T-helper 2 cell treated with Interferon-gamma antibody and Interleukin-4, amounts not matched to agents 100 ng/mL and 5 ng/mL, for 36 hours (primary cell): ENCODE measurements around the gene NDRG3. TPM values are rescaled to one million over a fixed set of nuclear protein-coding genes. Genes with fewer than 3 reads are reported as not detected.

Source experiments
- intact Hi-C: fragments of 100-400 bp; cut with micrococcal nuclease; formaldehyde crosslinking; loops from one replicate; pipeline ENCODE4 v1.15.1; 2023
- total RNA-seq: library from RNA; stranded (reverse); gene quantifications from 2 replicates; pipeline ENCODE4 v1.2.3, GENCODE V29; 2022

The NDRG3 gene
- total RNA-seq, 1 donor from 2014 or later, result 33.2 TPM

DNA sequence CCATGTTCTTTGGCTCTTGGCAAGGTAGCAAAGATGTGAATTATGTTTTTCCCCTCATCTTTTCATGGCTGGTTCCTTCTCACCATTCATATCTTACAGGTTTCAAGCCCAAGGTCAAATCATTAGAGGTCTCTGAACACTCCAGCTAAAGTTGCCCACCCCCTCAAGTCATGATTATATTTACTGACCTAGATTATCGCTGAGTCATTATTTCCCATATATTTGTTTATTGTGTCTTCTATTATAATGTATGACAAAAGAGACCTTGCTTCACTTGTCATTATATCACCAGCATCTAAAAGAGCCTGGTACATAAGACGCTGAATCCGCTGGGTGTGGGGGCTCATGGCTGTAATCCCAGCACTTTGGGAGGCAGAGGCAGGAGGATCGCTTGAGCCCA is 15.2 kb upstream of the NDRG3 start:
- intact Hi-C loops, result no loop called here

DNA sequence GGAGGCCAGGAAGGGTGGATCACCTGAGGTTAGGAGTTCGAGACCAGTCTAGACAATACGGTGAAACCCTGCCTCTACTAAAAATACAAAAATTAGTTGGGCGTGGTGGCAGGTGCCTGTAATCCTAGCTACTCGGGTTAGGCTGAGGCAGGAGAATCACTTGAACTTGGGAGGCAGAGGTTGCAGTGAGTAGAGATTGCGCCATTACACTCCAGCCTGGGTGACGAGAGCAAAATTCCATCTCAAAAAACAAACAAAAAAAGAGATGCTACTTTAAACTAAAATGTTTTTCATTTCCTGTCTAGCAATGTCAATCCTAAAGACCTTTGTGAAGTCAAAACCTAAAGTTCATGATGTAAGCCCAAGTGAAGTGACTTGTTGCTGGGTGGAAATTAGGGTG is 14.8 kb upstream of the NDRG3 start:
- intact Hi-C loops, result no loop called here

DNA sequence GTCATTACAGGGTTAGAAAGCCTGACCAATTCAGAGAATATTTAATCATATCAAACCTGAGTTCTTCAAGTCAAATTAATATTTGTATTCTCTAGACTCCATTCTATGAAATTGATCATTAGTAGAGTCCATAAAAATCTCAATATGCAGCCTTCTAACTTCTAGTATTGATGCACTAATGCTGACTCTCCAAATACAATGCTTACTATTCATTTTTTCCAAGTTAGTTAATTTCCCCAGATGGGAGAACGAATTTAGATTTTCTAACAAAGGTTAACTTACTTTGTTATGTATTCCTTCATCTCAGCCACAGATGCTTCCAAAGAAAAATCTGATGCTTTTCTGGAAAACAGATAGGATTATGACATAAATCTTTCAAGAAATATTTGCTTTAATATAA is 12.4 kb upstream of the NDRG3 start:
- intact Hi-C loops, result no loop called here

DNA sequence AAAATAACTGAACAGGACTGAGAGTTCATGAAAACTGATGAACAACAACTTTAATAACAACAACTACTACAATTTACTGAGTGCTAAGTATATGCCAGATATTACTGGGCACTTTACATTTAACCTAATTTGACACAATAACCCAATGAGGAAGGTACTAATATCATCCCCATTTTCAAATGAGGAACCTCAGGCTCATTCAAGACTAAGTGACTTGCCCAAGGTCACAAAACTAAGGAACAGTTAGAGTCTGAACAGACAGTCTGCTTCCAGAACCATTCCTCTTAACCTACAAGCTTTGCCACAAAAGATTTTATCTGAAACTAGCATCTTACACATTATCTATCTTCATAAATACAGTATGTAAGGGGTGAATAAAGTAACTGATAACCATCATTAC is 10.6 kb upstream of the NDRG3 start:
- intact Hi-C loops, result no loop called here

DNA sequence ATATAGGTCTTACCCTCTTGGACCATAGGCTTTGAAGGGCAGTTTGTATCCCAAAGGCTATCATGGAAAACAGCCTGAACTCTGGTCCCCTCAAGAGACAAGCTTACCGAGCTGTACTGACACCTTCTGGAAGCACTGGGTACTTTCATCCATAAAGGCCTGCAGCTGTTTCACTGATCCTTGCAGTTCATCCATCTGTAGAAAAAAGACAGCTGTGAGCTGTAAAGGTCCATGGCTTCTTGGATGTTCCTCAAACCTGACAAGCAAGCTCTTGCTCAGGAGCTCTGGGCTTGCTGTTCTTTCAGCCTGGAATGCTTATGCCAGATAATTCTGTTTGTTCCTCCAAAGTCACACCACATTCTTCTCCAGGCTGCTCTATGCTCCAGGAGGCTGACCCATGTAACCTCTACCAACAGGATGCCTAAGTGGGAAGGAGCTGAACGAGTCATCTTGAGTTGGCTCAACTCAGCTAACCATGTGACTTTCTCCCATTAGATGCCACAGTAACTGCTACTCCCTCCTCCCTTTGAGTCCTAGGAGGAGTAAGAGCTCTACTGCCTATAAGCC is 8.8 kb upstream of the NDRG3 start:
- intact Hi-C loops, result loop anchor here (1.0 kb wide), 1 partner anchor 142 kb away; no protein-coding TSS in a partner anchor

DNA sequence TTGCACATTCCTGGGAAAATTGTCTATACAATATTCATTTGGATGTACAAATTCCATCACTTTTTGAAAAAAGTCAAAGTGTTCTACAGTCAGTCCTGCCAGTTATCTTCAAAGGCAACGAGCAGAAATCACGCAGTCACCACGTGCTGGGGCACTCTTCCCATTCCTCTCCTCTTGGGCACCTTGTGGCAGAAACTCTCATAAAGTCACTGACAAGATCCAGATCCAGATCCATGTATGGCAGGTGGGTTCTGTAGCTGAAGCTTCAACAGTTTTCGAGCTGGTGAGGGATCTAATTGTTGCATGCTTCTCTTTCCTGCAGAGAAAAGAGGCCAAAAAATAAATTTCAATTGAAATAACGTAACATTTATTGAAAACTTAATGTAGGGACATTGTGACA is 6.7 kb upstream of the NDRG3 start:
- intact Hi-C loops, result no loop called here

DNA sequence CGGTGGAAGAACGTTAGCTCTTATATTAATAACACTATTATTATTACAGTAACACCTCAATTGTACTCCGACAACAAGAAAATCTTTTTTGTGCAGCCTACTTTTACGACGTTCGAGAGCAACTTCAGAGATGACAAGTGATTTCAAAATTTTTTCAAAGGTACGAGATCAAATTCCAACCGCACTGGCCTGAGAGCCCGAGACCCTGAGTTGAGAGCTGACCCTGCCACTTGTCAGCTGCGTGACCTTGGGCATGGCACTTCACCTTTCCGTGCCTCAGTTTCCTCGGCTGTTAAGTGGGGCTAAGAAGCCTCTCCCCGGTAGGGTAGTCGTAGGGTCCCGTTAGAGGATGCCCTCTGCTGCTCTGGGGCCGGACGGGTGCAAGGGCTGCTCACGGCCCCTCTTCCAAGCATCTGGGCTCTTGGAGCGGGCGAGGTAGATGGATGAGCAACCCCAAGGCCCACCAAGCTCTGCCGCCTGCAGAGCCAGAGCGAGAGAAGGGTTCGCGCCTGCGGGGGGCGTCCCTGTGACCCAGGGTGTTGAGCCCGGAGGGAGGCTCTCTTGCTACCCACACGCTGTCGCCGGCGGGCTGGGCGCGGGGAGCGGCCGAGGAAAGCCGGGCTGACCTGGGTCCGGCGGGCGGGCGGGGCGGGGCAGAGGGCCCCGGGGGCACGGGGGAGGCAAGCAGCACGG is 510 bp downstream of the NDRG3 start:
- intact Hi-C loops, result loop anchor here (10.0 kb wide), 1 partner anchor 281 kb away; no protein-coding TSS in a partner anchor

DNA sequence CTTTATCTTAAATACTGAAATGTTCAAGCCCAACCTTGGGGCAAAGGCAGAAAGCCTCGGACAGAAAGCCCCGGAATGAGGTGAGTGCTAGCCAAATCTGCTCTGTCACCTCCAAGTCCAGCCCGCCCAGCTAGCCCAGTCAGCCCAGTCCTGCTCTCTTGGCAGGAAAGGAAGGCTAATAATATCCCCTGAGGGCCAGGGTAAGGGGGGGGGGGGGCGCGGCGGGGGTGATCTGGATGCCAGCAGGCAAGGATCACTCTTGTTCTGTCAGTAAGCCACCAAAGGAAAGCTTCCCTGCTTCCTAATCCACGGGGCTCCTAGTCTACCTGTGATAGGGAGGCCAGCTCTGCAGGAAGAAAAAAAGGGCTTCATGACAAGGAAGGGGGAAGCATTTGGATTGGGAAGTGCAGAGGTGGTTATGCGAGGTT is 1.1 kb downstream of the NDRG3 start:
- intact Hi-C loops, result loop anchor here (10.0 kb wide), 1 partner anchor 280 kb away; no protein-coding TSS in a partner anchor

DNA sequence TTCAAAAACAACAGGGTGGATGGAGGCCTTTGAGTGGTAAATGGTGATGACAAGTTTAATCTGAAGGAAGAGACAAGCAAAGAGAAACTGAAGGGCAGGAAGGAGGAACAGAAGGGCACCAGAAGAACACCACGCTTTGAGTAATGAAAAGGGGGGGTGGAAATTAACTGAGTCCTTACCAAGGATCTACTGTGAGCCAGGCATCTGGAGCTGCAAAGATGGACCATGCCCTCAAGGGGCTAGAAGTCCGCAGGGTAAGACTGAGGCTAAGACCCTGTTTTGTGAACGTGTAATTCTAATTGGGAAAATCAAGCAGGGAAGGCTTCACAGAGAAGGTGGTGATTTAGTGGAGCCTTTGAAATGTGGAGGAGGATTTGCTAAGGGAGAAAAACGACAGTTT is 1.6 kb downstream of the NDRG3 start:
- intact Hi-C loops, result loop anchor here (10.0 kb wide), 1 partner anchor 279 kb away; no protein-coding TSS in a partner anchor

DNA sequence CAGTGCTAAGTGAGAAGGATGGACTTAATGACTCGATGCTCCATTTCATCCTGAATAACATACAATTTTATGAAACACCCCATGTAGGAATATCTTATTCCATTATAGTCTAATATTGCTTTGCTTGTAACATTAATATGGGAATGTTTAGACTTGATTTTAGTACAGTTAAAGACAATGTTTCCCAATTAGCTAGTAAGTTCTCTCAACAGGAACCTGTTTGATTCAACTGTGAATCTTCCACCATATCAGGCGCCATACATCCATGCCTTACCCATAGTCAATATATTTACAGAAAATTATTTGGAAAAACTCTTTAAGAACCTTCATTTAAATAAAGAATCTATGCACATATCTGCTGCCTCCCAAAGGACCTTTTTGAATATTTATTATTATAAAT is 3.3 kb downstream of the NDRG3 start:
- intact Hi-C loops, result loop anchor here (10.0 kb wide), 1 partner anchor 278 kb away; no protein-coding TSS in a partner anchor

DNA sequence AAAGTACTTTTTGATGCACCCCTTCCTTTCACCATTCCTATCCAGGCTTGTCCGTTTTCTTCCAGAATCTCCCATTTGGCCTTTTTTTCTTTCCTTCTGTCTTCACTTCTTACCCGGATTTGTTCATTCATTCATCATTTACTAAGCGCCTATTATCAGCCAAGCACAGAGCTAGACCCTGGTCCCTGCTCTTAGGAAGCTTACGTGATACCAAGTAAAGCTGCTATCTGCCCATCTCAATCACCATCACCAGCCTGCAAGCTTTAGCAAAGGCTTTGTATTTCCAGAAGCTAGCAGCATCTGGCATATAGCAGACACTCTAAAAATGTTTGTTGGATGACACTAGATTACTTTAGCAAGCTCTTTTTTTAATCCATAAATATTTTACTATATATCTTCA is 4.8 kb downstream of the NDRG3 start:
- intact Hi-C loops, result loop anchor here (10.0 kb wide), 1 partner anchor 276 kb away; no protein-coding TSS in a partner anchor

DNA sequence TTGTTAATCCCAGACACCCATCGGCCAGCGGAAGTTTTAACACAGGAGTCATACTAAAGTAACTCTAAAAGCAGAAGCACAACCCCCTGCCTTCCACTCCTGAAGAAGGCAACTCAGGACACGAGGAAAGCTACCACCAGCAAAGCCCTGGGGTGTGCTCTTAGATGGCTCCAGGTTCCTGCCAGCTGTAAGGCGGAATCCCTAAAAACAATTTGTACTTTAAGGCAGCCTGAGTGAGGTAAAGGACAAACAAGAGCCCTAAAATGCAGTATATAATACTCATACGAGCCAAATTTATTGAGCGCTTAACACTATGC is 8.7 kb downstream of the NDRG3 start:
- intact Hi-C loops, result no loop called here

DNA sequence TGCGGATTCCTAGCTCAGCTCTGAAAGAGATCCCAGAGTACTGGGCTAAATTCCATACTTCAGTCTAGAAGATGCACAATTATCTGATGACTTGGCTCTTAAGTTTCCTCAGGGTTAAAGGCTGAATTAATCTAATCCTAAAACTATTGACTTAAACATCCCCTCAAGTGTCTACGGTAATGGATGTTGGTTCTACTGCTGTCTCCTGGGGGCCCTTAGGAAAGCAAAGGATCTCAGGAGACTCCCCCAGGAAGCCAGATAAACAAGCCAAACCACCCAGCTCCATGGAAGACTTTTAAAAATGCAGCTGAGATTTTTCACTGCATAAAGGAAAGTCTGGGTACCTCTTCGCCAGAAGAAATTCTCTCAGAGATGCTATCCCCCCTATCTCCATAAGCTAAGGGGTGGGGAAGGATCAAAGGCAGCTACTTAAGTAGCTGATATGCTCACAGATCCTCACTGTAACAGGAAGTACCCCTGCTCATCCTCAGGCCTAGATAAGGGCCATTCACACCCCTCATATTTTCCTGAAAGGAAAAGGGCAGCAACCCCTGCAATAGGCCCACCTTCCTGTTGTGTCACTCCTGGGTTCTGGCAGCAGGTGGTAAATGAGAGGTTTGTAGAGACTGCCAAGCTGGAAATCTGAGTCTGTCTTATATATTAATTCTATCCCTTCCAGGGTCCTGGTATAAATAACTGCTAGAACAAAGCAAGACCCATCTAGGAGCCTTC is 9.3 kb downstream of the NDRG3 start:
- intact Hi-C loops, result no loop called here

DNA sequence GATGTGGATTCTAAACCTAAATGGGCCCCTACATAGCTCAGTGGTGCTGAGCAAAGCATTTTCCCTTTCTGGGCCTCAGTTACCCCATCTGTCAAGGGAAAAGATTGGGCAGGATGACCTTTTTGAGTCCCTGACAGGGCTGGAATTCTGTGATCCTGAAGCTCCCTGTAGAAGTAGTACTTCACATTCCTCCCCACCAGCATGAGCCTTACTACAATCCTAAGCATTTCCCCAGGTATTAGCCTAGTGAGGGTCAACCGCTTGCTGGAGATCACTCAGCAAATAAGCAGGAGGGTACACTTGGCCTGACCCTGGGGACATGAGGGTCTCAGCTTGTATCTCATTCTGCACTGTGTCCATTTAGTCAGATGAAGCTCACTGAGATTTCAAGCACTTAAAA is 13.4 kb downstream of the NDRG3 start:
- intact Hi-C loops, result loop anchor here (2.0 to 5.0 kb wide), 2 partner anchors 40 to 120 kb away; partner anchors contain the start of gene DSN1

DNA sequence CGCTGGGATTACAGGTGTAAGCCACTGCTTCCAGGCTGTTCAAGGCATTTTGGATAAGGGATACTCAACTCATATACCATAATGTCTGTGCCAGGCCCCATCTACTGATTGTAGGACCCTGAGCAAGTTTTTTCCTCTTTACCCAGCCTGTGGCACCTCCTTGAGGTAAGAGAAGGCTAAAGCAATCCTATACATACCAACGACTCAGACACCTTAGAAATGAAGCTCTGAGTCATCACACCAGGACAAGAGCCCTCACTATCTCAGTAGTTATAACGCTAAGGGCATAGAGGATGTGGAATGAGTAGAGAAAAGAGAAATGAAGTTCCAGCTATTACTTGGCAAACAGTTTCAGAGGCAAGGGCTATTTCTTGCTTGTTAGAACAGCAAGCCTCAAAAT is 16.9 kb downstream of the NDRG3 start:
- intact Hi-C loops, result no loop called here

DNA sequence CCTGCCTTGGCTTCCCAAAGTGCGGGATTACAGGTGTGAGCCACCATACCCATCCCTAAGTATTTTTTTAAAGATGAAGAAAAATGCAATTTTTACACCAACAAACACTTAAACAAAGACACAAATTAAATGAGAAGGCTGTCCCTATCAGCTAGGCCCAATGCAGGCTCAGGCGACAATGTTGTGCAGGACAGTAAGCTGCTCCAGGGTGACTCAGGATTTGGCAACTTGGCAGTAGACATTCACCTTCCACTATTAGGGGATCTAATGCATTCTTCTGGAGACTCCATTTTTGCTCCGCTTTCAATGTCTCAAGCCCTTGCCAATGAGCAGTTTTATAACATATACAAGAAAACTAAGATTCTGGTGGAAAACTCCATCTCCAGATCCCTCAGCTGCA is 19.7 kb downstream of the NDRG3 start:
- intact Hi-C loops, result no loop called here

DNA sequence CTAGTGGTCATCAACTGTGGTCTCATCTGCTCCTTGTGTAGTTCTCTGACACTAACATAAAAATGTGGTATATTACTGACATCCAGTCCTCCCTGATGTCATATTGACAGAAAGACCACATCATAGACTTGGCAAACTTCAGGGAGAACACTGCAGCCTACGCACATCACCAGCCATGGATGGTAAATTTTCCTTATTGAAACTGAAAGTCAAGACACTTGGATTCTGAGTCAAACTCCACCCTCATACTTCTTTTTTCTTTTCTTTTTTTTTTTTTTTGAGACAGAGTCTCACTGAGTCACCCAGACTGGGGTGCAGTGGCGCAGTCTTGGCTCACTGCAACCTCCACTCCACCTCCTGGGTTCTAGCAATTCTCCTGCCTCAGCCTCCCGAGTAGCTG is 25.4 kb downstream of the NDRG3 start:
- intact Hi-C loops, result no loop called here

DNA sequence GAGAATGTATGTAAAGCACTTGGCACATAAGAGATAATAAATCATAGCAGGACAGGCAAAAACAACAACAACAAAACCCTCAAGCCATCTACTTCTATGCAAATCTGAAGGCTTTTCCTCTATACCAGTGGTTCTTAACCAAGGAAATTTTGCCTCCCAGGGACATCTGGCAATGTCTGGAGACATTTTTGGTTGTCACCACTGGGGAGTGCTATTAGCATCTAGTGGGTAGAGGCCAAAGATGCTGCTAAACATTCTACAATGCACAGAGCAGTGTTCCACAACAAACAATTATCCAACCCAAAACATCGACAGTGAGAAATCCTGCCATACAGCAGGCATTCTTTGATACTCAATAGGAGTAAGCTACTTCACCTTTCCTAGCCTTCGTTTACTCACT is 28.2 kb downstream of the NDRG3 start:
- intact Hi-C loops, result no loop called here

DNA sequence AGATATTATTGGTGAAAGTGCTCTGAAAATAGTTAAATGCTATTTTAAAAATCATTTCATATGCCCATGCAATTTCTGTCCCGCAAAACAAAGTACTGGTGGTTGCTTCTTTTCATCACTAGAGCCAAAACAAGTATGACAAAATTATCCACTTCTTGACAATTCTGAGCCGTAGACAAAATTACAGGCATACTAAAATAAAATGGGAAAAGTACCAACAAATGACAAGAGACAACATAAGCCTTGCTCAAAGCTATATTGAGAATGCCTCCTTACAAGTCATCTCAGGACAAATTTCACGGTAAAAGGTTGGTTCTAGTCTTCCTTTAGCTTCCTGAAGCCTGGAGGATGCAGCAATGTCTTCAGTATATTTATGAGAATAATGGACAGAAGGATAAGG is 28.9 kb downstream of the NDRG3 start:
- intact Hi-C loops, result no loop called here

DNA sequence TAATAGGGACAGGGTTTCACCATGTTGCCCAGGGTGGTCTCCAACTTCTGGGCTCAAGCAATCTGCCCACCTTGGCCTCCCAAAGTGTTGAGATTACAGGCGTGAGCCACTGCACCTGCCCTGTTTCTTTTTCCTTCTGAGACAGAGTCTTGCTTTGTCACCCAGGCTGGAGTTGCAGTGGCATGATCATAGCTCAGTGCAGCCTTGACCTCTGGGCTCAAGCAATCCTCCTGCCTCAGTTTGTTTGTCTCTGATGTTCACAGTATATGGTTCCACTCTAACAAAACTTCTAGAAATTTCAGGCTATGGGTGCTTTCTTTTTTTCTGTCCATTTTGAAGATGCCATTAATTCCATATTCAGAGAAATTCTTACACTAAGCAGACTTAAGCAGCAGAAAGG is 33.1 kb downstream of the NDRG3 start:
- intact Hi-C loops, result no loop called here

DNA sequence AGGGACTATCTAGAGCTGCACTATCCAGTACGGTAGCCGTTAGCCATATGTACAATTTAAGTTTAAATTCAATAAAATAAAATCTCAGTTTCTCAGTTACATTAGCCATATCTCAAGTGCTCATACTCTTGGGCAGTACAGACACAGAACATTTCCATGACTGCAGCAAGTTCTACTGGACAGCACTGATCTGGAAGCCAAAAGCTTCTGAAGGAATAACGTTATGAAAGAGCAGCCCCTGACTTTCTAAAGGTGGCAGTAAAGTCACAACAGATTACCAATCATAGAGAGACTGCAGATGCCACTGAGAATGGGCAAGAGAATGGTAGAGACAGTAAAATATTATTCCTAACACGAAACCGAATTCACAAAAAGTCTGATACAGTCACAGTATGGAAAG is 36.8 kb downstream of the NDRG3 start:
- intact Hi-C loops, result no loop called here

DNA sequence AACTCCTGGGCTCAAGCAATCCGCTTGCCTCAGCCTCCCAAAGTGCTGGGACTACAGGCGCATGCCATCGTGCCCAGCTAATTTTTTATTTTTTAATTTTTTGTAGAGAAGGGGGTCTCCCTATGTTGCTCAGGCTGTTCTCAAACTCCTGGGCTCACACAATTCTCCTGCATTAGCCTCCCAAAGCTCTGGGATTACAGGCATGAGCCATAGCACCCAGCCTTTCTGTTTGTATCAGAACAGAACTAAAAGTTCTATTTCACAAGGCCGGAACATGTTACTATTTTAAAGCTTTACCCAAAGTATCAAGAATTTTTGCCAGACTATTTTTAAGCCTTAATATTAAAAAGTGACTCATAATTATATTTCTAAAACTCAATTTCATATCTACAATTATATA is 42.4 kb downstream of the NDRG3 start:
- intact Hi-C loops, result no loop called here
